ENCODE results near the gene PRXL2A.

PRXL2A gene

GRCh38 chr10:80409121-80409520 lies 770 bp downstream of the PRXL2A start:
- H3K36me3 ChIP-seq (ENCODE audit: control insufficient read depth in 2 of 2, insufficient read depth in 1 of 2, low read length in 2 of 2), result peaks cover 0 to 3% of the 10 kb centered on the region in 2 experiments; a peak in 1 of 3 replicates
- H3K27ac ChIP-seq (ENCODE audit: extremely low read depth, low read depth, low read length), result peak overlapping the region; percentile 74; the same call in 1 of the 2 replicates
- H3K4me3 ChIP-seq (ENCODE audit: low read depth, low read length), result no peak overlapping the region
- TF ChIP-seq ZBTB20 (tag by site-specific recombination; IDR thresholded peaks at IDR 0.05), result peak; percentile 66
- no peak for TF ChIP-seq ZNF404 (tag by site-specific recombination; IDR thresholded peaks at IDR 0.05)
- POLR2A ChIA-PET, result no interaction called here
- H3K4me1 ChIP-seq (ENCODE audit: control insufficient read depth, insufficient read depth, low read length), result peaks cover 29% of the 10 kb centered on the region
- CTCF ChIA-PET, result interaction anchor here (0.6 kb wide), 2 partner anchors 50 to 99 kb away, joined by 3 read pairs; no protein-coding TSS in a partner anchor
- H3K9me3 ChIP-seq (ENCODE audit: control insufficient read depth, insufficient read depth, low read depth, low read length), result no peaks in the 10 kb centered on the region

GRCh38 chr10:80410122-80410521 lies 1.8 kb downstream of the PRXL2A start:
- no peak overlapping the region for H3K27ac ChIP-seq (ENCODE audit: extremely low read depth, low read depth, low read length)
- no peak overlapping the region for H3K4me3 ChIP-seq (ENCODE audit: low read depth, low read length)
- H3K36me3 ChIP-seq (ENCODE audit: control insufficient read depth in 2 of 2, insufficient read depth in 1 of 2, low read length in 2 of 2), result peaks cover 0 to 9% of the 10 kb centered on the region in 2 experiments; a peak in 1 of 3 replicates
- POLR2A ChIA-PET, result interaction anchor here (0.6 kb wide), 1 partner anchor 145 kb away, joined by 3 read pairs; no protein-coding TSS in a partner anchor
- TF ChIP-seq ZNF266 (tag by site-specific recombination; IDR thresholded peaks at IDR 0.05; ENCODE audit: low read depth) (no peak), ZNF155 (tag by site-specific recombination; IDR thresholded peaks at IDR 0.05) (no peak), ZXDB (tag by site-specific recombination; IDR thresholded peaks at IDR 0.05) (no peak), ZNF169 (tag by site-specific recombination; IDR thresholded peaks at IDR 0.05) (no peak), ZNF214 (tag by site-specific recombination; IDR thresholded peaks at IDR 0.05; ENCODE audit: borderline replicate concordance) (no peak)
- H3K9me3 ChIP-seq (ENCODE audit: control insufficient read depth, insufficient read depth, low read depth, low read length), result no peaks in the 10 kb centered on the region
- CTCF ChIA-PET, result interaction anchor here (0.9 to 1.3 kb wide), 2 partner anchors 34 to 113 kb away, joined by 3 read pairs; no protein-coding TSS in a partner anchor
- H3K4me1 ChIP-seq (ENCODE audit: control insufficient read depth, insufficient read depth, low read length), result peaks cover 32% of the 10 kb centered on the region

- peaks cover 36% of the 10 kb centered on the region for H3K4me1 ChIP-seq (ENCODE audit: control insufficient read depth, insufficient read depth, low read length)
- H3K4me3 ChIP-seq (ENCODE audit: low read depth, low read length), result no peak overlapping the region
- no peak for TF ChIP-seq ZNF776 (tag by site-specific recombination; IDR thresholded peaks at IDR 0.05; ENCODE audit: borderline replicate concordance)
- TF ChIP-seq SCRT1 (tag by site-specific recombination; IDR thresholded peaks at IDR 0.05; ENCODE audit: borderline replicate concordance), result 0 out of 2 replicates have a peak, but pooled peaks have one; percentile 11
- TF ChIP-seq ZFP3 (tag by site-specific recombination; IDR thresholded peaks at IDR 0.05; ENCODE audit: low read depth), result no peak
- no peak for TF ChIP-seq PRDM10 (tag by site-specific recombination; IDR thresholded peaks at IDR 0.05)
- TF ChIP-seq SCRT2 (tag by site-specific recombination; IDR thresholded peaks at IDR 0.05), result peak; percentile 74; the same call in 1 of the 2 replicates
- no peak for TF ChIP-seq ZSCAN18 (tag by site-specific recombination; IDR thresholded peaks at IDR 0.05)
- no peak for TF ChIP-seq ZNF23 (tag by site-specific recombination; IDR thresholded peaks at IDR 0.05; ENCODE audit: borderline replicate concordance)
- no peak for TF ChIP-seq ZNF449 (tag by site-specific recombination; IDR thresholded peaks at IDR 0.05)
- TF ChIP-seq ZBTB21 (tag by site-specific recombination; IDR thresholded peaks at IDR 0.05), result no peak
- no peak overlapping the region for H3K27ac ChIP-seq (ENCODE audit: extremely low read depth, low read depth, low read length)
- H3K9me3 ChIP-seq (ENCODE audit: control insufficient read depth, insufficient read depth, low read depth, low read length), result no peaks in the 10 kb centered on the region
- peaks cover 0 to 9% of the 10 kb centered on the region in 2 experiments; a peak in 1 of 3 replicates for H3K36me3 ChIP-seq (ENCODE audit: control insufficient read depth in 2 of 2, insufficient read depth in 1 of 2, low read length in 2 of 2)
- POLR2A ChIA-PET, result interaction anchor here (0.6 kb wide), 1 partner anchor 145 kb away, joined by 3 read pairs; no protein-coding TSS in a partner anchor
- CTCF ChIA-PET, result interaction anchor here (0.9 to 1.3 kb wide), 3 partner anchors 11 to 112 kb away, joined by 3 read pairs; no protein-coding TSS in a partner anchor
Measured at GRCh38 chr10:80410578-80411145, 2.3 kb downstream of the PRXL2A start.
